GM19467 (cell line): ENCODE results near the gene GNAL.
"Not testable (repeated sequence)": the region's sequence is repeated elsewhere in the genome, so short reads cannot be mapped to it uniquely, and the experiment has no call there.

Experiments
- ATAC-seq: cut with Tn5 transposase; IDR thresholded peaks from one replicate; pipeline ENCODE4 v1.9.1; 2021; ENCODE audit warnings: mild to moderate bottlenecking, moderate library complexity; ENCODE audit not compliant: unreplicated experiment

GNAL gene

GRCh38 chr18:11668441-11669169, 20.5 kb upstream of the GNAL start:
- no peak for ATAC-seq

- ATAC-seq = no peak
Observed at GRCh38 chr18:11669271-11669947, 19.7 kb upstream of the GNAL start.

GRCh38 chr18:11669948-11670275, 19.2 kb upstream of the GNAL start:
- no peak for ATAC-seq

GRCh38 chr18:11671156-11671555, 17.9 kb upstream of the GNAL start:
- no peak for ATAC-seq

GRCh38 chr18:11672198-11672597, 16.9 kb upstream of the GNAL start:
- no peak for ATAC-seq

GRCh38 chr18:11672846-11673454, 16.1 kb upstream of the GNAL start:
- ATAC-seq = no peak

GRCh38 chr18:11673560-11673959, 15.5 kb upstream of the GNAL start:
- no peak for ATAC-seq

- ATAC-seq = no peak
Observed at GRCh38 chr18:11674119-11674518, 14.9 kb upstream of the GNAL start.

GRCh38 chr18:11676386-11676785, 12.7 kb upstream of the GNAL start:
- ATAC-seq = no peak

- no peak for ATAC-seq
Observed at GRCh38 chr18:11676867-11677266, 12.2 kb upstream of the GNAL start.

GRCh38 chr18:11678211-11678610, 10.9 kb upstream of the GNAL start:
- no peak for ATAC-seq

GRCh38 chr18:11689669-11690565, 853 bp downstream of the GNAL start:
- peak; percentile 38 for ATAC-seq

- not testable (repeated sequence) for ATAC-seq
Observed at GRCh38 chr18:11690660-11691059, 1.6 kb downstream of the GNAL start.

GRCh38 chr18:11695736-11696135, 6.7 kb downstream of the GNAL start:
- ATAC-seq = no peak

- no peak for ATAC-seq
Observed at GRCh38 chr18:11696451-11696850, 7.4 kb downstream of the GNAL start.

GRCh38 chr18:11700876-11701275, 11.8 kb downstream of the GNAL start:
- no peak for ATAC-seq

- no peak for ATAC-seq
Observed at GRCh38 chr18:11710578-11710977, 21.5 kb downstream of the GNAL start.

- no peak for ATAC-seq
Observed at GRCh38 chr18:11713756-11714155, 24.7 kb downstream of the GNAL start.

- no peak for ATAC-seq
Observed at GRCh38 chr18:11714244-11714918, 25.3 kb downstream of the GNAL start.

GRCh38 chr18:11716767-11717315, 27.8 kb downstream of the GNAL start:
- ATAC-seq = not testable (repeated sequence)
